ENCODE measurements around the gene CTDSPL. TPM values are rescaled to one million over a fixed set of nuclear protein-coding genes. Genes with fewer than 3 reads are reported as not detected.
"Not testable (repeated sequence)": the region's sequence is repeated elsewhere in the genome, so short reads cannot be mapped to it uniquely, and the experiment has no call there.

Gene CTDSPL
- polyA plus RNA-seq, 1 of the 3 experiments (the other 2 are of a cell fraction), result 22.1 TPM

DNA sequence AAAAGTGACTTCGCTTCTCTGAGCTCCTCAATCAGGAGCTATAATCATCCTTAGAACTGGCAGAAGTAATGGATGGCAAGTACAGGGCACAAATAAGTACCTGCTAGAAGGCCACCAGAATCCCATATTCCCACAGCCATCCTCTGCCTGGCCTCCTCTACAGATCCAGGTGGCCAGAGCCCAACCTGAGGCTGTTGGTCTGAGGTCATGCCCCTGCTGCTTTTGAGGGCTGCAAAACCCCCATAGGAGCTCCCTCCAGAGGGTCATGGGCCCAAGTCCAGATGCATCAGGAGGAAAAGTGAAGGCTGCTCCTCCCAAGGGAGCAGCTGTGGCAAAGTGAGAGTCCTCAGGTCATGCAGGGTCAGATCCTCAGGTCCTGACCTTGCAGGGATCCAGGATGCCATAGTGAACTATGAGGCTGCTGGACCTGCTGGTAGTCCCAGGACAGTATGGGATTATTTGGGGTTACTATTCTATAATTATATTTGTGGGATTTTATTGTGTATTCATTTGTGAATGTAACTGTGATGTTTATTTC lies 170.7 kb downstream of the CTDSPL start:
- Histone ChIP-seq H3K9me3 (no peaks in the 10 kb centered on the region), H3K36me3 (replicated peaks in 1 of 2; ENCODE audit: control insufficient read depth in 1 of 2, insufficient read depth in 2 of 2, low read length in 1 of 2) (no peaks in the 10 kb centered on the region), H3K27ac (ENCODE audit: low read depth in 2 of 2, low read length in 1 of 2) (no peak overlapping the region), H3K79me2 (ENCODE audit: insufficient read depth) (peaks cover 3% of the 10 kb centered on the region; the same call in 1 of the 2 replicates), H3K27me3 (ENCODE audit: insufficient read depth) (no peaks in the 10 kb centered on the region), H4K20me1 (ENCODE audit: insufficient read depth) (peaks cover 2% of the 10 kb centered on the region; the same call in 1 of the 2 replicates), H3K4me3 (ENCODE audit: low read depth in 2 of 2, low read length in 1 of 2) (no peak overlapping the region), H3K4me1 (ENCODE audit: control insufficient read depth in 1 of 2, insufficient read depth in 2 of 2, low read depth in 1 of 2, low read length in 1 of 2) (peaks cover 13 to 17% of the 10 kb centered on the region in 2 experiments; a peak in 3 of 4 replicates), H3K9ac (no peak overlapping the region), H2AFZ (ENCODE audit: low read depth) (no peak overlapping the region), H3K9me2 (no peaks in the 10 kb centered on the region), H3F3A (replicated peaks; ENCODE audit: insufficient read depth) (no peaks in the 10 kb centered on the region), H3K4me2 (no peak overlapping the region)
- DNase-seq, result no peak
- ChIA-PET CTCF (interaction anchor here (1.0 to 1.1 kb wide), 2 partner anchors 35 to 157 kb away, joined by 3 read pairs; no protein-coding TSS in a partner anchor), POLR2A (no interaction called here)
- TF ChIP-seq, protein P1, sequence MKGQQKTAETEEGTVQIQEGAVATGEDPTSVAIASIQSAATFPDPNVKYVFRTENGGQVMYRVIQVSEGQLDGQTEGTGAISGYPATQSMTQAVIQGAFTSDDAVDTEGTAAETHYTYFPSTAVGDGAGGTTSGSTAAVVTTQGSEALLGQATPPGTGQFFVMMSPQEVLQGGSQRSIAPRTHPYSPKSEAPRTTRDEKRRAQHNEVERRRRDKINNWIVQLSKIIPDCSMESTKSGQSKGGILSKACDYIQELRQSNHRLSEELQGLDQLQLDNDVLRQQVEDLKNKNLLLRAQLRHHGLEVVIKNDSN (IDR thresholded peaks at IDR 0.05; ENCODE audit: borderline replicate concordance, low read depth), result no peak
- TF ChIP-seq USF2 (IDR thresholded peaks at IDR 0.05; ENCODE audit: borderline replicate concordance, low read depth, low read length), result no peak
- TF ChIP-seq CHD2 (IDR thresholded peaks at IDR 0.05; ENCODE audit: low read length, partially characterized antibody), result no peak
- no peak for TF ChIP-seq SMC3 (IDR thresholded peaks at IDR 0.05; ENCODE audit: low read depth, low read length)
- TF ChIP-seq RFX5 (IDR thresholded peaks at IDR 0.05; ENCODE audit: low read length), result no peak
- TF ChIP-seq SIN3A (IDR thresholded peaks at IDR 0.05; ENCODE audit: borderline replicate concordance, low read depth, low read length), result no peak
- TF ChIP-seq REST (IDR thresholded peaks at IDR 0.05; ENCODE audit: low read depth, low read length), result no peak
- TF ChIP-seq TAF1 (IDR thresholded peaks at IDR 0.05; ENCODE audit: borderline replicate concordance, low read depth, low read length), result no peak
- TF ChIP-seq FOSL2 (IDR thresholded peaks at IDR 0.05; ENCODE audit: borderline replicate concordance, low read depth), result no peak
- TF ChIP-seq ELF1 (IDR thresholded peaks at IDR 0.05), result no peak
- 92% methylated on average over 1 of the region's 1 CpG for WGBS (ENCODE audit: low lambda C conversion rate)

- H2AFZ ChIP-seq (ENCODE audit: low read depth); H3K9me3 ChIP-seq; H4K20me1 ChIP-seq (ENCODE audit: insufficient read depth); H3K27me3 ChIP-seq (ENCODE audit: insufficient read depth); H3K36me3 ChIP-seq (replicated peaks in 1 of 2; ENCODE audit: control insufficient read depth in 1 of 2, insufficient read depth in 2 of 2, low read length in 1 of 2); POLR2A ChIA-PET; H3K4me2 ChIP-seq; H3K4me3 ChIP-seq (ENCODE audit: low read depth in 2 of 2, low read length in 1 of 2); DNase-seq; H3K27ac ChIP-seq (ENCODE audit: low read depth in 2 of 2, low read length in 1 of 2); CTCF ChIA-PET; H3K9me2 ChIP-seq; H3K79me2 ChIP-seq (ENCODE audit: insufficient read depth); H3K9ac ChIP-seq; H3F3A ChIP-seq (replicated peaks; ENCODE audit: insufficient read depth): not testable (repeated sequence)
- peaks cover 12 to 17% of the 10 kb centered on the region in 2 experiments; a peak in 3 of 4 replicates for H3K4me1 ChIP-seq (ENCODE audit: control insufficient read depth in 1 of 2, insufficient read depth in 2 of 2, low read depth in 1 of 2, low read length in 1 of 2)
- WGBS (ENCODE audit: low lambda C conversion rate), result 86% methylated on average over 5 of the region's 7 CpGs
Measured at GRCh38 chr3:38033586-38033985, 171.9 kb downstream of the CTDSPL start.

Small RNA genes lying within 50 kb of the gene (small RNA-seq; reads per million reads assigned to genes)
- gene MIR26A1, result 6.1 to 226 (median 125) reads per million in 7 experiments
- 0 reads per million in 7 experiments for gene RF00019

Other genes with a start within 250 kb of the CTDSPL start
- 8.6 and 8.8 TPM in 2 replicates for gene VILL, start 128.9 kb downstream of the CTDSPL start, polyA plus RNA-seq (2012; rRNA removed)
- gene PLCD1, start 167.8 kb downstream of the CTDSPL start, polyA plus RNA-seq (2012; rRNA removed), result 15.2 and 20.2 TPM in 2 replicates
- gene DLEC1, start 177.3 kb downstream of the CTDSPL start, polyA plus RNA-seq (2012; rRNA removed), result 0.02 TPM in 1 of 2 replicates, not detected in the other

All from SK-N-SH (cell line).